GM23338 (cell line): ENCODE data around the gene SFT2D3.

Experiments used
- CTCF ChIP-seq, 2 experiments: fragments of 200-600 bp in 1 of 2; sonication (generic) in 1 of 2; conservative IDR thresholded peaks; 2 replicates each; pipeline versions ENCODE4 v1.5.1 to v1.6.1; 2016 to 2017; ENCODE audit warnings: antibody characterized with exemption in 2 of 2, low read depth in 2 of 2, mild to moderate bottlenecking in 2 of 2, moderate library complexity in 1 of 2
- EZH2 ChIP-seq: fragments of 200-600 bp; sonication (generic); IDR thresholded peaks from one replicate; pipeline ENCODE4 v1.8.0; 2017; ENCODE audit warnings: antibody characterized with exemption, mild to moderate bottlenecking, low read depth; ENCODE audit not compliant: unreplicated experiment
- JUNB ChIP-seq: IDR thresholded peaks from one replicate; pipeline ENCODE4 v1.6.1; 2016; ENCODE audit warnings: antibody characterized with exemption; ENCODE audit not compliant: unreplicated experiment
- POLR2AphosphoS5 ChIP-seq: IDR thresholded peaks from 2 replicates; pipeline ENCODE4 v1.6.1; 2016; ENCODE audit warnings: antibody characterized with exemption, low read depth
- REST ChIP-seq: IDR thresholded peaks from one replicate; pipeline ENCODE4 v1.6.1; 2018; ENCODE audit warnings: antibody characterized with exemption; ENCODE audit not compliant: unreplicated experiment
- ZNF462 ChIP-seq: fragments of 250-450 bp; sonication (Bioruptor Pico); IDR thresholded peaks from 2 replicates; pipeline ENCODE4 v1.5.0; 2020; ENCODE audit warnings: mild to moderate bottlenecking, moderate library complexity

GRCh38 chr2:127671557-127672302 lies 29.6 kb upstream of the SFT2D3 start:
- TF ChIP-seq CTCF (conservative IDR thresholded peaks at IDR 0.05; ENCODE audit: low read depth in 2 of 2): no peak
- TF ChIP-seq REST: no peak
- TF ChIP-seq JUNB: no peak
- no peak for TF ChIP-seq EZH2
- no peak for TF ChIP-seq POLR2AphosphoS5
- no peak for TF ChIP-seq ZNF462 (CRISPR knock-in tag)
